GM10266 (cell line): Measurements from ENCODE around the gene TMEM9.

Experiments used
- DNase-seq: peaks from one replicate; pipeline ENCODE4 v3.0.0; 2012; ENCODE audit errors: extremely low spot score
- TF ChIP-seq, protein P1 (sequence below): IDR thresholded peaks from 2 replicates; pipeline ENCODE4 v1.5.1; 2012; ENCODE audit warnings: mild to moderate bottlenecking, low read depth; ENCODE audit not compliant: control insufficient read depth, insufficient read depth; ENCODE audit errors: missing control alignments

TMEM9 gene

DNA sequence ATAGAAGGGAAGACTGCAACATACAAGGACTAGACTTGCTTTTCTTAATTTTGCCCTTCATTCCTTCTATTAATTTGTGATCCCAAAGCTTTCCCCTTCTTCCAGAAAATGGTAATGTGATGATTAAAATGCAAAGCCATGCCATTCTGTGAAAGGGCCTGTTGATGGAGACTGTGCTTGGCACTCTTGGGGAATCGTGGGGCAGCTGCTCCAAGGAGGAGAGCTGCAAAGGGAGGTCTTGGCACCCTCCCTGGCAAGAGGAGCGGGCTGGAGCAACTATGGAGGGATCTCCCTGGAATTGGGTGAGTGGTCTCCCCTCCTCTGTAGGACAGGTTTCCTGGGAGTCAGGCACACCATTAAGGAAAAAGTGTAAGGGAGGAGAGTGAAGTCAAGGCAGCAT, 58.7 kb downstream of the TMEM9 start:
- TF ChIP-seq, protein P1, sequence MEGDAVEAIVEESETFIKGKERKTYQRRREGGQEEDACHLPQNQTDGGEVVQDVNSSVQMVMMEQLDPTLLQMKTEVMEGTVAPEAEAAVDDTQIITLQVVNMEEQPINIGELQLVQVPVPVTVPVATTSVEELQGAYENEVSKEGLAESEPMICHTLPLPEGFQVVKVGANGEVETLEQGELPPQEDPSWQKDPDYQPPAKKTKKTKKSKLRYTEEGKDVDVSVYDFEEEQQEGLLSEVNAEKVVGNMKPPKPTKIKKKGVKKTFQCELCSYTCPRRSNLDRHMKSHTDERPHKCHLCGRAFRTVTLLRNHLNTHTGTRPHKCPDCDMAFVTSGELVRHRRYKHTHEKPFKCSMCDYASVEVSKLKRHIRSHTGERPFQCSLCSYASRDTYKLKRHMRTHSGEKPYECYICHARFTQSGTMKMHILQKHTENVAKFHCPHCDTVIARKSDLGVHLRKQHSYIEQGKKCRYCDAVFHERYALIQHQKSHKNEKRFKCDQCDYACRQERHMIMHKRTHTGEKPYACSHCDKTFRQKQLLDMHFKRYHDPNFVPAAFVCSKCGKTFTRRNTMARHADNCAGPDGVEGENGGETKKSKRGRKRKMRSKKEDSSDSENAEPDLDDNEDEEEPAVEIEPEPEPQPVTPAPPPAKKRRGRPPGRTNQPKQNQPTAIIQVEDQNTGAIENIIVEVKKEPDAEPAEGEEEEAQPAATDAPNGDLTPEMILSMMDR, result no peak
- DNase-seq, result no peak

DNA sequence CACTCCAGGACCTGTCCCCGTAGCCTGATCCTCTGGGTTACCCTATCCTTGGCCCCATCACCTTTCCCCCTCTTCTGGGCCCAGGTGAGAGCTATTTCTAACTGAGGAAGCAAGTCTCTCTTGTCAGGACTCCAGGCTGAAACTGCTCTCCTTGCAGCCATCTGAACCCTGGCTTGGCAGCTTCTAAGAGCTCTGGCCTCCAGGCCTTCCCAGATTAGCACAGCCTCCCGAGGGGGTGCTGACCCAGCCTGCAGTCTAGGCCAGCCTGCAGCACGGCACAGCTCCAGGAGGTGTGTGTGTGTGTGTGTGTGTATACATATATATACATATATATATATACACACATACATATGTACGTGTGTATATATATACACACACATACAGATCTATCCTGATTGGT, 59.4 kb downstream of the TMEM9 start:
- DNase-seq, result no peak
- TF ChIP-seq, protein P1, result no peak

DNA sequence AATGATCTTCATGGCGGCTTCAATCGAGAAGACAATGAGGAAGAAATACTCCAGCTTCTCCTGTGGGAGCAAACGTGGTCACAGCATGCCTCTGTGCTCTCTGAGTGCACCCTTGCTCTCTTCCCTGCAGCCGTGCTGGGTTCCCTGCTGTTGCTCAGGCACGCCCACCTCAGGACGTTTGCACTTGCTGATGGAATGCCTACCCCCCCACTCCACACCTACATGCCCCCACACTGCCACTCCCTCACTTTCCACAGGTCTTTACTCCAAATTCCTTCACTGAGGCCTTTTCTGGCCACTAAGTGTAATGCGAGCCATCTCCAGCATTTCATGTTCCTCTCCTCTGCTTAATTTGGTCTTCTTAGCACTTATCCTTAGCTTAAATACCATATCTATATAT, 60.3 kb downstream of the TMEM9 start:
- no peak for DNase-seq
- TF ChIP-seq, protein P1, result no peak

DNA sequence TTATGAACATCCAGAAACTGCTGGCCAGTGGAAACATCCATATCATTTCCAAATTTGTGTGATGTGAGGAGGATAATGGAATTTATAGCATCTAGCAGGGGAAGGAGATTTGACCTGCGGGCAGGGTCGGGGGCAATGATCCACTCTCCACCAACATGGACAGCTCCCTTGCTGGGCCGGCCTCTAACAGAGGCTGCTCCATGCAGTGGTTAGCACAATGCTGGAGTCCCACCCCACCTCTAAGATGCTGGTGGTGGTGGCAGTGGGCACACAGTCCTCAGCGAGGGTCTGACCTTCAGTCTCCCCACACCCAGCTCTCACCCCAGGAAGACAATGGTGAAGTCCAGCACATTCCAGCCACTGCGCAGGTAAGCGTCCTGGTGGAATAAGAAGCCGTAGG, 60.7 kb downstream of the TMEM9 start:
- DNase-seq, result no peak
- TF ChIP-seq, protein P1, result no peak

DNA sequence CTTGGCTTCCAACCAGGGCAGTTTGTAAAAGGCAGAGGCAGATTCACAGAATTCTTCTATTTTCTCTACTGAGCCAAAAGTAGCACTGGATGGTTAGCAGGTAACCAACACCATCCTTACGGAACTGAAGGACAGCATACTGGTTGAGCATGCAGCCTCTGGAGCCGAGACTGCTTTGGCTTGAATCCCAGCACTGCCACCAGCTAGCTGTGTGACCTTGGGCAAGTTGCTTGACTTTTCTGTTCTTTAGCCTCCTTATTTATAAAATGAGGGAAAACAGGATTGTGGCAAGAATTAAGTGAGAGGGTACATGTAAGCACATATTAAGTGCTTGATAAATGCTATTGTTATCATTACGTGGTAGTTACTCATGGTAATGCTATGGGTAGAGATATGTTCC, 61.5 kb downstream of the TMEM9 start:
- no peak for DNase-seq
- TF ChIP-seq, protein P1, result no peak

DNA sequence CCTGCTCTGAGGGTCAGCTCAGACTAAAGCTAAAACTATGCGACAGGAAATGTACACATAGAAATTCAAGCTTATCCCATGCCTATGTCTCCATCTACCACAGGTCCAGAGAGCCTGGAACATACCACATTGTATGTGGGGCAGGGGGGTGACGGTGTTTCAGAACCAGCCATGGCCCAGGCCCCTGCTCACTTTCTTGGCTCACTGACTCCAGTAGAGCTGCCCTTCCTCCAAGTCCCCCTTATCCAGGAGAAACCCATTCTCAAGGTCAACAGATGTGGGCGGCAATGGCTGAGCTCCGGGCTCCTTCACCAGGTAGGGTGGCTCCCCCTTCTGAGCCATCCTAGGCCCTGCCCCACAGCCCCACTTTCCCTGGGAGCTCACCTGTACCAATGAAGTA, 63.0 kb downstream of the TMEM9 start:
- DNase-seq, result no peak
- TF ChIP-seq, protein P1, result no peak

DNA sequence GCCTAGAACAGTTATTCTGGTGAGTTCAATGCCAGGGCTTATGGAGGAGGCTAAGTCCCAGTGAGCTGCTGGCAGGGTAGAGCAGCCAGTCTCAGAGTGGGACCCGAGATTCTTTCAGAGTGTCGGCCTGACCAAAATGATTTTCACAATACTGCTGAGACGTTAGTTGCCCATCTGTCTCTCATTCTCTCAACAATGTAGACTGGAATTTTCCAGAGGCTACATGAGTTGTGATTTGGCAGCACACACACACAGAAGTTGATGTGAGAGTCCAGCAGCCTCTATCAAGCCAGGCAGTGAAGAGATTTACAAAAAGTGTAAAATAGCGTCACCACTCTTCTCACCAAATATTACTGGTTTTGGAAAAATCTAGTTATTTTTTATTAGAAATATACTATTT, 63.7 kb downstream of the TMEM9 start:
- no peak for DNase-seq
- TF ChIP-seq, protein P1, result no peak

DNA sequence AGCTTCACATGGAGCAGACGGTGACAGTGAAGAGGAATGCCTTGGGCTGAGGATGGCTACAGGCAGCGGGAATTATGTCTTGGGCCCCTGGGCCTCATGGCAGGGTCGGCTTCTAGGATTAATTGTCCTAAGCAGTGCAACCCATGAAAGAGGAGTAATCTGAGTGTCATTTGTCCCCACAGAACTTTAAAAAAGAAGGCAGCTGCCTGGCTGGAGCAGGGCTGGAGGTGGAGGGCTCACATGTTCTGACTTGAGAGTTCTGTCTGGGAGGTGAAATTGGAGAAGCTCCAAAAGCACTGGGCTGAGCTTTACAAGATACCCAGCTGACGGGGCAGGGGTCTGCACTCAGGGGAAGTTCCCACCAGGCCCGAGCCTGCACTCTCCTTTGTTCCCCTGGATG, 64.7 kb downstream of the TMEM9 start:
- TF ChIP-seq, protein P1, result no peak
- no peak for DNase-seq
